ENCODE results near the gene KRTAP10-6.
"Not testable (repeated sequence)": the region's sequence is repeated elsewhere in the genome, so short reads cannot be mapped to it uniquely, and the experiment has no call there.

Gene KRTAP10-6

GRCh38 chr21:44575307-44576024 lies 16.8 kb downstream of the KRTAP10-6 start:
- no peak for DNase-seq

- DNase-seq, result no peak
Observed at GRCh38 chr21:44574457-44575306, 17.6 kb downstream of the KRTAP10-6 start.

- DNase-seq, result not testable (repeated sequence)
Observed at GRCh38 chr21:44573630-44574456, 18.5 kb downstream of the KRTAP10-6 start, which contains the start of gene KRTAP10-4. KRTAP10-4 (plus strand) TSS chr21:44573729; CDS start chr21:44573759, 30 bp downstream.

- DNase-seq, result no peak
Observed at GRCh38 chr21:44572959-44573583, 19.2 kb downstream of the KRTAP10-6 start.

- DNase-seq, result no peak
Observed at GRCh38 chr21:44571844-44572782, 20.2 kb downstream of the KRTAP10-6 start.

GRCh38 chr21:44571296-44571695 lies 21.0 kb downstream of the KRTAP10-6 start:
- DNase-seq, result no peak

- DNase-seq, result no peak
Observed at GRCh38 chr21:44569861-44570517, 22.3 kb downstream of the KRTAP10-6 start.

- no peak for DNase-seq
Observed at GRCh38 chr21:44568667-44569556, 23.4 kb downstream of the KRTAP10-6 start.

- no peak for DNase-seq
Observed at GRCh38 chr21:44568261-44568660, 24.0 kb downstream of the KRTAP10-6 start.

- no peak for DNase-seq
Observed at GRCh38 chr21:44567481-44568171, 24.7 kb downstream of the KRTAP10-6 start.

GRCh38 chr21:44566403-44566802 lies 25.9 kb downstream of the KRTAP10-6 start:
- no peak for DNase-seq

GRCh38 chr21:44564886-44565598 lies 27.3 kb downstream of the KRTAP10-6 start:
- DNase-seq, result no peak

GRCh38 chr21:44564099-44564498 lies 28.2 kb downstream of the KRTAP10-6 start:
- DNase-seq, result no peak

GRCh38 chr21:44558695-44559094 lies 33.6 kb downstream of the KRTAP10-6 start, which contains the start of gene KRTAP10-3:
KRTAP10-3 (minus strand) TSS chr21:44558795; CDS start chr21:44558715, 80 bp downstream.
- DNase-seq, result no peak

GRCh38 chr21:44558329-44558675 lies 34.0 kb downstream of the KRTAP10-6 start:
- not testable (repeated sequence) for DNase-seq

GRCh38 chr21:44557491-44558328 lies 34.6 kb downstream of the KRTAP10-6 start:
- DNase-seq, result no peak

- no peak for DNase-seq
Observed at GRCh38 chr21:44556879-44557278, 35.4 kb downstream of the KRTAP10-6 start.

Data from DMS 273 treated with DMSO at 0.1 percent for 48 hours (cell line).